GM19468 (cell line): ENCODE results near the gene BBS10.
"Not testable (repeated sequence)": the region's sequence is repeated elsewhere in the genome, so short reads cannot be mapped to it uniquely, and the experiment has no call there.

Experiments
- ATAC-seq: cut with Tn5 transposase; IDR thresholded peaks from one replicate; pipeline ENCODE4 v1.9.1; 2021; ENCODE audit warnings: mild to moderate bottlenecking, moderate library complexity, moderate number of reproducible peaks; ENCODE audit not compliant: unreplicated experiment; ENCODE audit errors: extremely low read depth

The BBS10 gene

GRCh38 chr12:76337583-76337982 is 10.6 kb downstream of the BBS10 start:
- ATAC-seq, result no peak

GRCh38 chr12:76332606-76333005 is 15.6 kb downstream of the BBS10 start:
- no peak for ATAC-seq

- ATAC-seq, result no peak
These were observed 18.6 kb downstream of the BBS10 start for GRCh38 chr12:76329606-76330005.

GRCh38 chr12:76329159-76329558 is 19.1 kb downstream of the BBS10 start:
- ATAC-seq, result no peak

GRCh38 chr12:76319595-76320319 is 28.5 kb downstream of the BBS10 start:
- not testable (repeated sequence) for ATAC-seq

GRCh38 chr12:76318773-76319594 is 29.2 kb downstream of the BBS10 start:
- ATAC-seq, result no peak

GRCh38 chr12:76317976-76318375 is 30.2 kb downstream of the BBS10 start:
- ATAC-seq, result no peak

GRCh38 chr12:76316468-76316867 is 31.7 kb downstream of the BBS10 start:
- no peak for ATAC-seq

- ATAC-seq, result no peak
These were observed 34.9 kb downstream of the BBS10 start for GRCh38 chr12:76313299-76313698.

- ATAC-seq, result no peak
These were observed 35.9 kb downstream of the BBS10 start for GRCh38 chr12:76312315-76312714.

GRCh38 chr12:76311796-76312195 is 36.4 kb downstream of the BBS10 start:
- ATAC-seq, result no peak

- no peak for ATAC-seq
These were observed 38.1 kb downstream of the BBS10 start for GRCh38 chr12:76310110-76310509.

- no peak for ATAC-seq
These were observed 39.3 kb downstream of the BBS10 start for GRCh38 chr12:76308866-76309265.

- no peak for ATAC-seq
These were observed 41.1 kb downstream of the BBS10 start for GRCh38 chr12:76307083-76307482.

GRCh38 chr12:76303989-76304460 is 44.2 kb downstream of the BBS10 start:
- ATAC-seq, result no peak

GRCh38 chr12:76303365-76303764 is 44.9 kb downstream of the BBS10 start:
- no peak for ATAC-seq

- ATAC-seq, result no peak
These were observed 47.9 kb downstream of the BBS10 start for GRCh38 chr12:76300297-76300665.

GRCh38 chr12:76299536-76300296 is 48.5 kb downstream of the BBS10 start:
- ATAC-seq, result no peak
